AG08395 (cell line): Measurements from ENCODE around the gene SMAD3.

Source experiments
- DNase-seq: peaks from one replicate; pipeline ENCODE4 v3.0.0; 2012; ENCODE audit warnings: mixed read lengths, low spot score

The SMAD3 gene

DNA sequence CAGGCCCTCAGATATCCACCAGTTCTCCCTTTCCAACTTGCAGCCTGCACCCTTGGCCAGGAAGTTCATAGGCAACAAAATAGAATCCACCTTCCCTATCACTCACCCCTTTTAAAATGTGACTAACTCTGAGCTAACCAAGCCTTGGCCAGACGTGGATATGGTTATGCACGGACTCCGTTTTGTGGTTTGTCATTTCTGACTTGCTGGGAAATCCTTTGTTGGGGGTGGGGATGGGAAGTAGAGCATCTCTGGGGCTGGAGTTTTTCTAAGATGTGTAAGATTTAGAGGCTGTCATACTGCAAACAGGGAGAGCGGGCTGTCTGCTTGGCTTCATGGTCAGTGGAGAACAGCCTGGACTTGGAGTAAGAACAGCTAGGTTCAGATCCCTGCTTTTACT, 62.6 kb downstream of the SMAD3 start:
- peak; percentile 86 for DNase-seq

- DNase-seq, result no peak
Measured at GRCh38 chr15:67130166-67130565, 64.8 kb downstream of the SMAD3 start.

GRCh38 chr15:67130673-67131601, 65.5 kb downstream of the SMAD3 start:
- DNase-seq, result no peak

DNA sequence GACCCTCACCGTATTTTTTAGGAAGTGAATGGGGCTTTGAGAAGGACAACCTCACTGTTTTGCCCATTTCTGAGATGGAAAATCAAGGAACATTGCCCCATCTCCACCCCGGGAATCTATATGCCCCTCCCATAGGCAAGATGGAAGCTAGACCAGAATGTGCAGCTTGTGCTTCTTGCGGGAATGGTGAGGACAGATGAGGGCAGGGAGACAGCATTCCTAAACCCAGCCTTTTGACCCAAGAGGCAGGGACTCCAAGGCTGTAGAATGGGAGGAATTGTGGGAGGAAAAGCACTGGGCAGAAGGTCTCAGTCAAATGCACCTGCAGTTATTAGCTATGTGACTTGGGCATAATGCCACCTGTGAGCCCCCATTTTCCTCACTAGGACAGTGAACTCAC, 66.9 kb downstream of the SMAD3 start:
- no peak for DNase-seq

- no peak for DNase-seq
Measured at GRCh38 chr15:67133026-67133425, 67.6 kb downstream of the SMAD3 start.

DNA sequence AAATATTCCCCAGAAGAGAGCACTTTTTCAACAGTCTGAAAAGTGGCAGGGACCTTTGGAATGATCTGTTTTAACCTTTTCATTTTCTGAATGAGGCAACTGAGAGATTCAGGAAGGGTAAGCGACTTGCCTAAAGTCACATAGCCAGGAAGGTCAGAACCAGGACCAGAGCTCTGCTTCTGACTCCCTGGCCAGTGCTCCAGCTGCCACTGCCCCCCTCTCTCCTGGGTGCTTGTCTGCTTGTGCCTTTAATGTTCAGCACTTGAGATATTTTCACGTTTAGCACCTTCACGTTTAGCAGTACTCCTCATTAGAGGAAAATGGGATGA, 68.3 kb downstream of the SMAD3 start:
- no peak for DNase-seq

GRCh38 chr15:67134067-67134838, 68.9 kb downstream of the SMAD3 start:
- DNase-seq, result no peak

GRCh38 chr15:67134871-67135492, 69.6 kb downstream of the SMAD3 start:
- DNase-seq, result no peak

DNA sequence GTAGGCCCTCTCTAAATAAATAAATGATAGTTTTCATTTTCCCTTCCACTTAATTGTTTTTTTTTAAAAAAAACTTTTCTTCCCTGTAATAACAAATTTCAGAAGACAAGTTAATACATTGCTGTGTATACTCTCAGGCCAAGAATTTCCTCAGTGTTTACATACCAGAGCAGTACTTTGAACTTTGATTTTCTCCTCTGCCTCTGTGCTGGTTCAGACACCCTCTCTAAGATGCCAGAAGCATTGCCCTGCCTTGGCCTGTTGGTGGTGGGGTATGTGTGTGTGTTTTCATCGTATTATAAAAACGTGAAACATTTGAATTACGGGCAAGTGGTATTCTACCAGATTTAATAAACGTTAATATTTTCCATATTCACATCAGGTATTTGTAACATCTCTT, 70.1 kb downstream of the SMAD3 start:
- DNase-seq, result peak; percentile 57

GRCh38 chr15:67136802-67137201, 71.4 kb downstream of the SMAD3 start:
- no peak for DNase-seq

DNA sequence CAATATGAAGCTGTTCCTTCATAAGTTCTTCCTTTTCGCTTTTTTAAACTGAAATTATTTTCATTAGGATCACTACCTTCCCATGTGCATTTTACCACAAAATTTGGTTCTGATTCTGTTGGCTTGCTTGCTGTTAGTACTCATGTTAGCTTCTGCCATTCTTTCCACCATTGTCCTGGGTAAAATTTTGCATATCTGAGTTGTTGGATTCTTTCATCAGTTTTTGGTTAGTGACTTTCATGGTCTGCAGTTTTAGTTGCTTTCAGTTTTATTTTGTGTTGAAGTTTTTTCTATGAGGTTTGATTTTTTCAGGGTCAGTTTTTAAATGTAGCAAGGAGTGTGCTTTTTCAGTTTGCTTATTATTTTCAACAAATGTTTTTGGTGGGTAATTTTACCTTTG, 71.9 kb downstream of the SMAD3 start:
- DNase-seq, result no peak

GRCh38 chr15:67137951-67138848, 72.8 kb downstream of the SMAD3 start:
- DNase-seq, result no peak

- DNase-seq, result no peak
Measured at GRCh38 chr15:67138891-67139855, 73.8 kb downstream of the SMAD3 start.

DNA sequence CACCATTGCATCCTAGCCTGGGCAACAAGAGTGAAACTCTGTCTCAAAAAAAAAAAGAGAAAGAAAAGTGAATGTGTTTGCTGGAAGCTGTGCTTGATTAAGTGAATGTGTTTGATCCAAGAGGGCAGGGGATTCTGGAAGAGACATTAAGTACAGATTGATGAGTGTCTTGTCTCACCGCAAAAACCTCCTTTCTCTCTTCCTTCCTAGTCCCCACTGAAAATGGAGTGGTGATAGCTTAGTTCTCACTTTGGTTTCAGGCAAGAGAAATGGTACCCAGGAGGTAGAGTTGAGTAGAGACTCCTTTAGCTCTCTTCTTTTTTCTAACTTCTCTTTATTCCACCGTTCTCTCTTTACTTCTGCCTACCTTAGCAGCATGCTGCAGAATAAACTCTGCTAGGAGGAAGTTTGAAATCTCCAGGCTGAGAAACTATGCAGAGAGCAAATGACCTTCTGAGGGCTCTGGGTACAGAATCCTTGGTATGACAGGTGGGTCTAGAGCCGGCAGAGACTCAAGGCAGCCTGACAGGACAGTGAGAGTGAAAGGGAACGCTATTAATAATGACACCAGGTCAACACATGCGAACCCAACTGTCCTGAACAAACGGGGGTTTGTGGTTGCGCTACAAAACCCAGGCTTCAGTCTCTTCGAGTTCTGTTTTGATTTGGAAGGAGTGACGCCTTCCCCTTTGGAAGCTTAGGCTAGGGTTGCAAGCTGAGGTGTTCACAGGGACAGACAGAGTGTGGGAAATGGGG, 74.9 kb downstream of the SMAD3 start:
- no peak for DNase-seq

GRCh38 chr15:67142092-67142766, 76.8 kb downstream of the SMAD3 start:
- no peak for DNase-seq

GRCh38 chr15:67142767-67143100, 77.3 kb downstream of the SMAD3 start:
- DNase-seq, result peak; percentile 82

DNA sequence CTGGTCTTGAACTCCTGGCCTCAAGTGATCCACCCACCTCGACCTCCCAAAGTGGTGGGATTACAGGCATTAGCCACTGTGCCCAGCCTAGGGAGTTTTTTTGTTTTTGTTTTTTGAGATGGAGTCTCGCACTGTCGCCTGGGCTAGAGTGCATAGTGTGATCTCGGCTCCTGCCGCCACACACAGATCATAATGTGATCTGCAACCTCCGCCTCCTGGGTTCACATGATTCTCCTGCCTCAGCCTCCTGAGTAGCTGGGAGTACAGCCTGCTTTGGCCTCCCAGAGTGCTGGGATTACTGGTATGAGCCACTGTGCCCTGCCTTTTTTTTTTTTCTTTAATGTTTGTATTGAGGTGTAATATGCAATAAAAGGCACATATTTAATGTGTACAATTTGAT, 78.2 kb downstream of the SMAD3 start:
- DNase-seq, result no peak

DNA sequence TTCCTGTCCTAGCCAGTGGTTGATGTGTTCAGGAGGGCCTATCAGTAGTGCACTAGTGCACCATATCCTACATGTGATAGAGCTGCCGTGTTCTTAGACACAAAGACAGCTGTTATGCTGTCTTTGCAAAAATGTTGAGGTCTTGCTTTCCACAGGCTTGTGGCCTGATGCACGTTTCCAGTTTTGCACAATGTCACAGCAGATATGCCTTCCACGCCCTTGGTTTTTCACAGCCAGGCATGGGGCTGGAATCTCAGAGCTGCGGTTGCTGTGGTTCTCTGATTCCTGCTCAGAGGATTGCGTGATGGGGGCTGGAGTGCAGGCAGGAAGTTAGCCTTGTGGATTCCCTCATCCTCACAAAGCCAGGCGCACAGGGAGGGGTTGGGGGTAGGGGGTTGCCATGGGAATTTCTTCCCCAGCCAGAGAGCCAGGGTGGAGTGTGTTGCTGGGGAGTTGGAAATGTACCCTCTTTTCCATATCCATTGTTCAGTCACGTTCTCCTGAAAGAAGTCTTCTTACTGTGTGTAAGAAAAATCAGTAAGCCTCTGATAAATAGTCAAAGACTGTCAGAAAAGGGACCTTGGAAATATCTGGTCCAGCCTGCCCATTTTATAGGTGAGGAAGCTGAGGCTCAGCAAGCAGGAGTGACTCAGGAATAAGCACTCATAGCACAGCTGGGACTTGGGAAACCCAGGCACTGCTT, 79.4 kb downstream of the SMAD3 start:
- no peak for DNase-seq

DNA sequence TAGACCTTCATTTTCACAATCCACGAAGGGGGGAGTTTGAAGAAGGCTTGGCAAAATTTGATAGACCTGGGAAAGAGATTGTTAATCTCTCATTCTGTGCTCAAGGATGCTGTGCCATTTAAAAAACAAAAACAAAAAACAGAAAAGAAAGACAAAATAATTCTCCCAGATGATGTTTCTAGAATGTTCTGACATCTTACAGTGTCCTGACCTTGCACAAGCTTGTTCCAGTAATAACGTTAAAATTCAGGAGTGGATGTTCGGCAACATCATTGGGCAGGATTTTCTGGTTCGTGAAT, 79.9 kb downstream of the SMAD3 start:
- DNase-seq, result no peak
